GM12801 (cell line): ENCODE measurements around the gene SIGLECL1.

Source experiments
- CTCF ChIP-seq: IDR thresholded peaks from one replicate; pipeline ENCODE4 v1.5.1; 2011; ENCODE audit warnings: control low read depth; ENCODE audit not compliant: insufficient read length; ENCODE audit errors: extremely low read depth

The SIGLECL1 gene

GRCh38 chr19:51227966-51228365 is 22.9 kb upstream of the SIGLECL1 start:
- TF ChIP-seq CTCF: no peak

- TF ChIP-seq CTCF: no peak
Observed at GRCh38 chr19:51240866-51241265, 10.0 kb upstream of the SIGLECL1 start.

GRCh38 chr19:51242881-51243630 is 7.8 kb upstream of the SIGLECL1 start:
- TF ChIP-seq CTCF: no peak

GRCh38 chr19:51246164-51246552 is 4.7 kb upstream of the SIGLECL1 start:
- TF ChIP-seq CTCF: no peak

GRCh38 chr19:51247972-51248590 is 2.8 kb upstream of the SIGLECL1 start:
- TF ChIP-seq CTCF: no peak

- no peak for TF ChIP-seq CTCF
Observed at GRCh38 chr19:51251468-51251820, 564 bp downstream of the SIGLECL1 start.

- TF ChIP-seq CTCF: no peak
Observed at GRCh38 chr19:51252306-51253079, 1.6 kb downstream of the SIGLECL1 start.
